HTERT RPE-1 (cell line): ENCODE data around the gene ZNF862.
"Not testable (repeated sequence)": the region's sequence is repeated elsewhere in the genome, so short reads cannot be mapped to it uniquely, and the experiment has no call there.

Experiments
- in situ Hi-C: fragments of 300-500 bp; cut with MboI; formaldehyde crosslinking; loops from 4 replicates; pipeline ENCODE4 v1.14.3; 2020; ENCODE audit warnings: low sequenced_read_pairs

The ZNF862 gene

DNA sequence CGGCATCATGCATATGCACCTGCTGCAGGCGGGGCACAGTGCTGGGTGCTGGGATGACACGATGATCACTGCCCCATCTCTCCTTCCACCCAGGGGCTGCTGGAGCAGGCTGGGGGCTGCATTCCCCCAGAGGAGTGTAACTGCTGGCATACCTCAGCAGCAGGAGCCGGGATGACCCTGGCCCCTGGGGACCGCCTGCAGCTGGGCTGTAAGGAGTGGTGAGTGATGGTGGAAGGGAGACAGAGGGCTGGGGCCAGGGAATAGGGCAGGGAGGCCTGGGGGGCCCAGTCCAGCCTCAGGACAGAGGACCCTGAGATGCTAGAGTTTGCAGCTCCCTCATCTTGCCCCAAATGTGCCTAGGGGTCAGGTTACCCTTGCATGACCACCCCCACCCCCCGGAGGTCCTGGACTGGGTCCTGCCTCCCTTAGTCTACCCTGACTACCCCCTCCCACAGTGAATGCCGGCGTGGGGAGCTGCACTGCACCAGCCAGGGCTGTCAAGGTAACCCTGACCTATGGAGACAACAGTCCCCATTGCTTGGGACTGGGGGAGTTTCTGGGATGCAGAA, 14.5 kb upstream of the ZNF862 start:
- in situ Hi-C loops: no loop called here

DNA sequence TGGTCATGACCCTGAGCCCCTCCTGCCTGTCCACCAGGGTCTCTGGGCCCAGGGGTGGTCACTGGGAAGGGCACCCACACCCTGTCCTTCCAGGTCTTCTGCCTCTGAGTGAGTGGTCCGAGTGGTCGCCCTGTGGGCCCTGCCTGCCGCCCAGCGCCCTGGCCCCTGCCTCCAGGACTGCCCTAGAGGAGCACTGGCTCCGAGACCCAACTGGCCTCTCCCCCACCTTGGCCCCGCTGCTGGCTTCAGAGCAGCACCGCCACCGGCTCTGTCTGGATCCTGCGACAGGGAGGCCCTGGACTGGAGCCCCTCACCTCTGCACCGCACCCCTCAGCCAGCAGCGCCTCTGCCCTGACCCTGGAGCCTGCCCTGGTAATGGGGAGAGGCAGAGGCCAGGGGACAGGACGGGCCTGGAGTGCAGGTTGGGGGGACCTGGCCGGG, 13.9 kb upstream of the ZNF862 start:
- in situ Hi-C loops: no loop called here

GRCh38 chr7:149824748-149825566, 13.2 kb upstream of the ZNF862 start:
- in situ Hi-C loops: no loop called here

DNA sequence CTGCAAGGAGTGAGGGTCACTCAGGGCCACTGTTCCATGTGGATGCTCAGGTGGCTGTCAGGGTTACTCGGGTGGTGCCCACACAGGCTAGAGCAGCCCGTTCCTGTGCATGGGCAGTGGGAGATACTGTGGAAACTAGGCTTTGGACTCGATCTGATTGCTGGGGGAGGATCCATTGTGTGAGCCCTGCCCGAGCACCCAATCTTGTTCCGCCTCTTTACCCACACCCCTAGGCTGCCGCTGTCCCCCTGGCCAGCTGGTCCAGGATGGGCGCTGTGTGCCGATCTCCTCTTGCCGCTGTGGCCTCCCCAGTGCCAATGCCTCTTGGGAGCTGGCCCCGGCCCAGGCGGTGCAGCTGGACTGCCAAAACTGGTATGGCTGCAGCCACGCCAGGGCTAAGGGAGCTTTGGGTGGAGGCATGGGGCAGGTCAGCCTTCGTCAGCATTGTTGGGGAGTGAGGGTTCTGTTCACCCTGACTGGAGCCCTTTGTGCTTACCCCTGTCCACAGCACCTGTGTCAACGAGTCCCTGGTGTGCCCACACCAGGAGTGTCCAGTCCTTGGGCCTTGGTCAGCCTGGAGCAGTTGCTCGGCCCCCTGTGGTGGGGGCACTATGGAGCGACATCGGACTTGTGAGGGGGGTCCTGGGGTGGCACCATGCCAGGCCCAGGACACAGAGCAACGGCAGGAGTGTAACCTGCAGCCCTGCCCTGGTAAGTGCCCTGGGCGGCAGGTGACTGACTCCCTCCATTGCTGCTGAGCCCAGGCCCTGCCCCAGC, 12.4 kb upstream of the ZNF862 start:
- in situ Hi-C loops: no loop called here

- in situ Hi-C loops: no loop called here
These were observed 11.7 kb upstream of the ZNF862 start for GRCh38 chr7:149826344-149827088.

- in situ Hi-C loops: no loop called here
These were observed 10.8 kb upstream of the ZNF862 start for GRCh38 chr7:149827089-149827981.

GRCh38 chr7:149828357-149829309, 9.5 kb upstream of the ZNF862 start:
- in situ Hi-C loops: no loop called here

- in situ Hi-C loops: not testable (repeated sequence)
These were observed 7.6 kb upstream of the ZNF862 start for GRCh38 chr7:149830527-149830926.

DNA sequence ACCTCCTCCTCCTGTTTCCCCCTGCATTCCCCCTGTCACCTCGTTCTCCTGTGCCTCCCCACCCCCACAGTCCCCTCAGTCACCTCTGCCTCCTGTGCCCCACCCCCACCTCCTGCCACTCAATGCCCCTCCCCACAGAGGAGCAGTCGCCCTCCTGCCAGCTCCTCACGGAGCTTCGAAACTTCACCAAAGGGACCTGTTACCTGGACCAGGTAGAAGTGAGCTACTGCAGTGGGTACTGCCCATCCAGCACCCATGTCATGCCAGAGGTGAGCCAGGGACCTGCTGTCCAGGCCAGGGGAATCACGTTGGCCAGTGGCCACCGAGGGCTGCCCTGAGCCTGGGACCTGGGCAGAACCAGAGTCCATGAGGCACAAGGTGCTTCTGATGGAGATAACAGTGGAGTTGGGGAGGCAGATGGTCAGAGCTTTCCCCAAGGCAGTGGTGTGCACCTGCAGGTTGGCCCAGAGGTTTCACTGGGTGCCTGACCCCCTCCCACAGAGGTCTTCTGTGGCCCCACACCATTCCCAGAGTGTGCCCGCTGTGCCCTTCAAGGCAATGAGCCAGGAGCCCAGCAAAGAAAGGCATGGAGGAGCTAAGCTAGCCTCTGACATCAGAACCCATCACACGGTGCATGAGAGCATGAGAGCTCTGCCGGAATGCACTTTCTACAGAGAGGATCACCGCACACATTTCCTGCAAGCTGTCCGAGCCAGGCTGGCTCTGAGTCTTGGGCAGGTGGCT, 7.0 kb upstream of the ZNF862 start:
- in situ Hi-C loops: no loop called here

DNA sequence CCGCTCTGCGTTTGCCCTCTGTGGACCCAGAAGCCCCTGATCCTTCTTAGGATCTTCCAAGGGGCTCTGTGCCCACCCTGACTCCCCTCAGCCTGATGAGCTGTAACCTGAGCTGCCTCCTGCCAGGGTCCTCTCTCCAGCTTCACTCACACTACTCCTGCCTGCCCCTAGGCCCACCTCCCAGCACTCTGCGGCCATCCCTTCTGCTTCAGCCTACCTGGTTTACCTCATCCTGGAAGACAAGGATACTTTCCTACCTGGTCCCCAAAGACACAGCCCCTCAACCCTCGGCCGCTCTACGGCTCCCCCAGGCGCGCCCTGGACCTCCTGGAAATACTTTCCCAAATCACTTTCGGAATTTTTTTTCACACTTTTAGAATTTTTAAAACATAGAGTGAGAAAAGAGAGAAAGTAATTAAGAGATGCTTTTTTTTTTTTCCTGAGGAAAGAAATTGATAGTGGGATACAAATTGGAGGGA, 6.4 kb upstream of the ZNF862 start:
- in situ Hi-C loops: no loop called here

GRCh38 chr7:149832332-149833041, 5.7 kb upstream of the ZNF862 start:
- in situ Hi-C loops: no loop called here

GRCh38 chr7:149833495-149834130, 4.6 kb upstream of the ZNF862 start:
- in situ Hi-C loops: no loop called here

DNA sequence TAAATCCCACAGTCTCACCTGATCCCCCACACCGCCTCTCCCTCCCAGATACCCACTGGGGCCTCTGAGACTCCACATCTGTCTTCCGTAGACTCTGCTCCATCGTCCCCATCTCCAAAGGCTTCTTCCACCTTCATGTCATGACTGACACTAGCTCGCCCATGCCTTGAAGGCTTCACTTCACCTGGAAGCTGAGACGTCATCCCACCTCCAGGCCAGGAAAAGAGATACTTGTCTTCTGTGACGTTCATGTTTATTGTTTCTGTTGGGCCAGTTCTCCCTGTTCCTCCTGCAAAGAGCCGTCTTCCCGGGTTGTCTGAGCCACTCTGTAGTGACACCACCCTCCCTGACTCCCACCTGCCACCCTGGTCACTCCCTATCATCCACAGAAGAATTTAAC, 3.6 kb upstream of the ZNF862 start:
- in situ Hi-C loops: no loop called here

DNA sequence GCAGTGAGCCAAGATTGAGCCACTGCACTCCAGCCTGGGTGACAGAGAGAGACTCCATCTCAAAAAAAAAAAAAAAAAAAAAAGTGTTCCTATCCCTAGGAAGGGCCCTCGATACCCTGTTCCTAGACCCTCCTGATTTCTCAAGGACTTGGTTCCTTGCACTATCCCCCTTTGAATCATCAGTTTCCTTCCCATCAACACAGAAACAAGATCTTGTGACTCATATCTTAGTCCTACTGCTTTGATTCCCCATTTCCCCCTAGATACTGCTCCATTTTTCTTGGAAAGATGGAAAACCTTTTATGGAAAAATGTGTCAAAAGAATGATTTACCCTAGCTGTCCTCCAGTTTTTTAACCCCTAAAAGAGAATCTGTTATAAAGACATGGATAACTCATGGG, 1.7 kb upstream of the ZNF862 start:
- in situ Hi-C loops: no loop called here

DNA sequence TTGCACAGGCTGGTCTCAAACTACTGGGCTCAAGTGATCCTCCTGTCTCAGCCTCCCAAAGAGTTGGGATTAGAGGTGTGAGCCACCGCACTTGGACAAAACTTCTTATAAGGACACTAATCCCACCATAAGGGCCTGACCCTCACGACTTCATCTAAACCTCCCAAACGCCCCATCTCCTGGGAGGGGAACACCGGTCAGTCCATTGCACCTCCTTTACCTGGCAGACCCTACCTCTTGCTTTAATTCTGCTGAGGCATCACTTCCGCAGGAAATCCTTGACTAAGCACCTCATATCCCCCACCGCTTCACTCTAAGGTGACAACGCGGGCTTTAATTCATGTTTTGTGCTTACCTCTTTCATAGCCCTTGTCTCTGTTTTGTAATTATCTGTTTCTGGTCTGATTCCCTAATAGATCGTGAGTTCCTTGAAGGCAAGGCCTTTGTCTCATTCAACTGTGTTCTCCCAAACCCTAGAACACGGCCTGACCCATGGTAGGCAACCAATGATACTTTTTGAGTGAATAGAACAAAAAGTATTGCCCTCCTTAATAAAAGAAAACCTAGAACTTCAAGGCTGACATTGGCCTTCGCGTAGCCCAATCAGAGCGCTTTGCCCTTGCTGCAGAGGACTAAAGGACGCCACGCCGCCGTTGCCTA, 481 bp upstream of the ZNF862 start:
- in situ Hi-C loops: no loop called here

DNA sequence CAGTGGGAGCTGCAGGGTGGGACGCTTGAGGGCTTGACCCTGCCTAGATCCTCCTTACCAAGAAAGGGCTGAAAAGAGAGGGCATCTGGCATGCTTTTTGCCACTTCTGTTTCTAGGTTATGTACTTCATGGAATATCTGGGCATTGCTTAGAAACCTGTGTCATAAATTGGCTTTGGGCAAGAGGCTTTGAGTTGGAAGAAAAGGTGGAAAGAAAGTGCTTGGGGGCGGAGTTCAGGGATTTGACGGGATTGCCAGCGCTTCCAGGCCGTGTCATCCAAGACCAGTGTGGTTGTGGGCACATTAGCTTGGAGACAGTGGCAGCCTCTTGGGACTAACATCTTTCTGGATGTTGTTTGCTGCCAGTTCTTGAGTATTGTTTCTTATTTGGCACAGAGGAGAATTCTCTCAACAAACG, 825 bp downstream of the ZNF862 start:
- in situ Hi-C loops: no loop called here

GRCh38 chr7:149839933-149840332, 1.8 kb downstream of the ZNF862 start:
- in situ Hi-C loops: no loop called here
